Panc1 (cell line): ENCODE measurements around the gene LMTK2. TPM values are rescaled to one million over a fixed set of nuclear protein-coding genes. Genes with fewer than 3 reads are reported as not detected.

ENCODE experiments used
- ATAC-seq: fragments of 200-7000 bp; cut with Tn5 transposase; 2 replicates; pipeline ENCODE4 v1.9.1; 2020; ENCODE audit warnings: mild to moderate bottlenecking, moderate library complexity
- BruUV-seq: library from RNA; stranded (reverse); fragments of 400-500 nt; replicated peaks from 2 replicates; lab custom pipeline; 2021; lab: Mats Ljungman, UMichigan
- CTCF ChIA-PET: fragments of 300-600 bp; sonication (Branson Sonifier 250); formaldehyde crosslinking; loops from one replicate; lab custom pipeline; 2022; ENCODE audit warnings: antibody characterized with exemption; lab: Charles Lee
- POLR2A ChIA-PET: fragments of 300-600 bp; sonication (Branson Sonifier 250); formaldehyde crosslinking; loops from one replicate; lab custom pipeline; 2022; ENCODE audit warnings: antibody characterized with exemption; lab: Charles Lee
- DNase-seq: peaks from one replicate; pipeline ENCODE4 v3.0.0-alpha.2; 2010; ENCODE audit warnings: low read depth, low spot score
- H3K27ac ChIP-seq: 2 replicates; pipeline ENCODE4 v1.5.1; 2011; ENCODE audit warnings: mild to moderate bottlenecking, low read length, inconsistent platforms
- H3K27me3 ChIP-seq: fragments of 200-500 bp; sonication (Bioruptor generic); 2 replicates; pipeline ENCODE4 v1.6.0; 2014; ENCODE audit warnings: low read length, inconsistent platforms; ENCODE audit not compliant: control insufficient read depth, insufficient read depth
- H3K36me3 ChIP-seq: fragments of 200-500 bp; sonication (Bioruptor generic); 2 replicates; pipeline ENCODE4 v1.5.1; 2014; ENCODE audit warnings: inconsistent platforms, mild to moderate bottlenecking, low read length, moderate library complexity; ENCODE audit not compliant: control insufficient read depth, insufficient read depth
- H3K4me1 ChIP-seq: 2 replicates; pipeline ENCODE4 v1.5.1; 2011; ENCODE audit warnings: inconsistent platforms, mild to moderate bottlenecking, low read length, moderate library complexity; ENCODE audit not compliant: control insufficient read depth, insufficient read depth
- H3K4me3 ChIP-seq, 2 experiments: 2 replicates each; pipeline ENCODE4 v1.5.1; 2011 to 2012; ENCODE audit warnings: low read depth in 2 of 2, low read length in 2 of 2, mild to moderate bottlenecking in 2 of 2, inconsistent platforms in 1 of 2, moderate library complexity in 1 of 2
- H3K9me3 ChIP-seq: fragments of 200-500 bp; sonication (Bioruptor generic); 2 replicates; pipeline ENCODE4 v1.5.1; 2014; ENCODE audit warnings: low read depth, mild to moderate bottlenecking, inconsistent platforms, low read length, moderate library complexity; ENCODE audit not compliant: control insufficient read depth, insufficient read depth
- CTCF ChIP-seq: fragments of 450-650 bp; IDR thresholded peaks from 2 replicates; pipeline ENCODE4 v1.5.1; 2017; ENCODE audit warnings: mild to moderate bottlenecking
- POLR2AphosphoS5 ChIP-seq: IDR thresholded peaks from 2 replicates; pipeline ENCODE4 v1.6.1; 2012; ENCODE audit warnings: mild to moderate bottlenecking, low read depth, low read length, moderate library complexity
- REST ChIP-seq, 2 experiments: IDR thresholded peaks; 2 replicates each; pipeline ENCODE4 v1.6.1; 2011 to 2012; ENCODE audit warnings: low read depth in 2 of 2, control low read depth in 1 of 2, low read length in 1 of 2, mild to moderate bottlenecking in 1 of 2, moderate library complexity in 1 of 2; ENCODE audit not compliant: insufficient read depth in 1 of 2
- SIN3A ChIP-seq: IDR thresholded peaks from 2 replicates; pipeline ENCODE4 v1.6.1; 2012; ENCODE audit warnings: low read depth, mild to moderate bottlenecking, low read length, moderate library complexity, borderline replicate concordance; ENCODE audit not compliant: insufficient read depth
- TCF7L2 ChIP-seq: IDR thresholded peaks from 2 replicates; pipeline ENCODE4 v1.6.1; 2011; ENCODE audit warnings: mild to moderate bottlenecking, low read depth, low read length, inconsistent platforms
- in situ Hi-C: cut with HindIII; loops from 2 replicates; pipeline ENCODE4 v1.10.0; 2016; ENCODE audit warnings: low sequenced_read_pairs, low pct_unique_long_range_greater_than_20kb
- intact Hi-C: fragments of 100-400 bp; cut with micrococcal nuclease; formaldehyde crosslinking; loops from one replicate; pipeline ENCODE4 v1.10.0; 2022; ENCODE audit not compliant: unreplicated experiment
- total RNA-seq: library from RNA; stranded (reverse); gene quantifications from one replicate; pipeline ENCODE4 v1.2.1, GENCODE V29; 2021; ENCODE audit not compliant: unreplicated experiment

Gene LMTK2
- total RNA-seq, 1 experiment from 2014 or later, result 25.4 TPM

- ATAC-seq, result no peak
- POLR2A ChIA-PET, result no interaction called here
- Histone ChIP-seq H3K4me3 (no peak overlapping the region), H3K27ac (no peak overlapping the region), H3K4me1 (no peaks in the 10 kb centered on the region), H3K27me3 (no peaks in the 10 kb centered on the region), H3K9me3 (no peaks in the 10 kb centered on the region), H3K36me3 (peaks cover 3% of the 10 kb centered on the region; the same call in 1 of the 2 replicates)
- no TSS peak for BruUV-seq
- CTCF ChIA-PET, result no interaction called here
- intact Hi-C loops (no loop called here), in situ Hi-C loops (no loop called here)
- no peak for DNase-seq
- TF ChIP-seq REST (IDR thresholded peaks at IDR 0.05; ENCODE audit: insufficient read depth in 1 of 2, low read depth in 2 of 2, low read length in 1 of 2), result no peak
- TF ChIP-seq CTCF, result no peak
- no peak for TF ChIP-seq POLR2AphosphoS5
- TF ChIP-seq TCF7L2, result no peak
- no peak for TF ChIP-seq SIN3A
These were observed 87.0 kb downstream of the LMTK2 start for GRCh38 chr7:98193474-98194180.

- no peaks in the 10 kb centered on the region for H3K27me3 ChIP-seq
- intact Hi-C loops, result no loop called here
- no peak for DNase-seq
- H3K27ac ChIP-seq, result no peak overlapping the region
- H3K4me1 ChIP-seq, result no peaks in the 10 kb centered on the region
- no peak overlapping the region for H3K4me3 ChIP-seq
- no peaks in the 10 kb centered on the region for H3K9me3 ChIP-seq
- no TSS peak for BruUV-seq
- ChIA-PET POLR2A (no interaction called here), CTCF (no interaction called here)
- in situ Hi-C loops, result no loop called here
- TF ChIP-seq TCF7L2, result no peak
- TF ChIP-seq SIN3A, result no peak
- TF ChIP-seq CTCF, result no peak
- no peak for TF ChIP-seq REST (IDR thresholded peaks at IDR 0.05; ENCODE audit: insufficient read depth in 1 of 2, low read depth in 2 of 2, low read length in 1 of 2)
- no peak for TF ChIP-seq POLR2AphosphoS5
- H3K36me3 ChIP-seq, result peaks cover 3% of the 10 kb centered on the region; the same call in 1 of the 2 replicates
- no peak for ATAC-seq
These were observed 87.5 kb downstream of the LMTK2 start for GRCh38 chr7:98194186-98194585.
